Transverse colon (tissue), 4 donors: ENCODE measurements around the gene SYCE1L.

Experiments
- EP300 ChIP-seq: sonication (generic); formaldehyde crosslinking; IDR thresholded peaks from one replicate; pipeline ENCODE4 v1.6.1; 2017; ENCODE audit warnings: antibody characterized with exemption, low read depth
- POLR2AphosphoS5 ChIP-seq, 3 donors: sonication (generic); formaldehyde crosslinking; IDR thresholded peaks; one replicate each; pipeline ENCODE4 v1.6.1; 2016; ENCODE audit warnings: antibody characterized with exemption in 3 of 3
- TF ChIP-seq, protein P1 (sequence below), 5 experiments: fragments of 200-600 bp in 3 of 5; fragments of 450-650 bp in 2 of 5; sonication (generic) in 3 of 5; IDR thresholded peaks; 1 replicate in 2 of 5; 2 replicates in 3 of 5; pipeline ENCODE4 v1.5.1; 2016 to 2017; ENCODE audit warnings: antibody characterized with exemption in 5 of 5, inconsistent platforms in 3 of 5, mild to moderate bottlenecking in 2 of 5, moderate library complexity in 1 of 5

DNA sequence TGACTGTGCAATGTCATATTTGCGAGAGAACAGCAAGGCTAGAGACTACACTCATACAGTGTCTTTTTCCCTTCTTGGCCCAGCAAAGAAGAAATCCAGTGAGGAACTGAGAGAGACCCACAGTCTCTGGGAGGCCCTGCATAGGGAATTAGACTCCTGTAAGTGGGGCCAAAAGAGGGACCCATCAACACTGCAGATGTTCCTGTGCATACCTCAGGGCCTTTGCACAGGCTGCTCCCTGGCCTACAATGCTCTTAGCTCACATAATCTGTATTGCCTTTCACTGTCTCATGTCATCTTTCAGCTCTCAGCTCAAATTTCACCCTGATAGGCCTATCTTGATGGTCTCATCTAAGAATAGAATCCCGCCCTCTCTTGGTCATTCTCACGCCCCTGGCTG lies 9.2 kb downstream of the SYCE1L start:
- TF ChIP-seq POLR2AphosphoS5 (IDR thresholded peaks at IDR 0.05) = no peak
- no peak for TF ChIP-seq EP300
- TF ChIP-seq, protein P1, sequence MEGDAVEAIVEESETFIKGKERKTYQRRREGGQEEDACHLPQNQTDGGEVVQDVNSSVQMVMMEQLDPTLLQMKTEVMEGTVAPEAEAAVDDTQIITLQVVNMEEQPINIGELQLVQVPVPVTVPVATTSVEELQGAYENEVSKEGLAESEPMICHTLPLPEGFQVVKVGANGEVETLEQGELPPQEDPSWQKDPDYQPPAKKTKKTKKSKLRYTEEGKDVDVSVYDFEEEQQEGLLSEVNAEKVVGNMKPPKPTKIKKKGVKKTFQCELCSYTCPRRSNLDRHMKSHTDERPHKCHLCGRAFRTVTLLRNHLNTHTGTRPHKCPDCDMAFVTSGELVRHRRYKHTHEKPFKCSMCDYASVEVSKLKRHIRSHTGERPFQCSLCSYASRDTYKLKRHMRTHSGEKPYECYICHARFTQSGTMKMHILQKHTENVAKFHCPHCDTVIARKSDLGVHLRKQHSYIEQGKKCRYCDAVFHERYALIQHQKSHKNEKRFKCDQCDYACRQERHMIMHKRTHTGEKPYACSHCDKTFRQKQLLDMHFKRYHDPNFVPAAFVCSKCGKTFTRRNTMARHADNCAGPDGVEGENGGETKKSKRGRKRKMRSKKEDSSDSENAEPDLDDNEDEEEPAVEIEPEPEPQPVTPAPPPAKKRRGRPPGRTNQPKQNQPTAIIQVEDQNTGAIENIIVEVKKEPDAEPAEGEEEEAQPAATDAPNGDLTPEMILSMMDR (IDR thresholded peaks at IDR 0.05) = no peak
